ENCODE results near the gene SYNE2. TPM values are rescaled to one million over a fixed set of nuclear protein-coding genes. Genes with fewer than 3 reads are reported as not detected.

Gene SYNE2
- total and polyA plus RNA-seq, 12 donors, result 43.6 to 205 (median 103) TPM

GRCh38 chr14:64159588-64159987 lies 306.8 kb downstream of the SYNE2 start:
- no peaks in the 10 kb centered on the region for H3K4me1 ChIP-seq
- no peak overlapping the region for H3K4me3 ChIP-seq
- no peak overlapping the region for H3K27ac ChIP-seq
- no peaks in the 10 kb centered on the region for H3K9me3 ChIP-seq
- ATAC-seq (no peak), DNase-seq (no peak)
- TF ChIP-seq, protein P1, sequence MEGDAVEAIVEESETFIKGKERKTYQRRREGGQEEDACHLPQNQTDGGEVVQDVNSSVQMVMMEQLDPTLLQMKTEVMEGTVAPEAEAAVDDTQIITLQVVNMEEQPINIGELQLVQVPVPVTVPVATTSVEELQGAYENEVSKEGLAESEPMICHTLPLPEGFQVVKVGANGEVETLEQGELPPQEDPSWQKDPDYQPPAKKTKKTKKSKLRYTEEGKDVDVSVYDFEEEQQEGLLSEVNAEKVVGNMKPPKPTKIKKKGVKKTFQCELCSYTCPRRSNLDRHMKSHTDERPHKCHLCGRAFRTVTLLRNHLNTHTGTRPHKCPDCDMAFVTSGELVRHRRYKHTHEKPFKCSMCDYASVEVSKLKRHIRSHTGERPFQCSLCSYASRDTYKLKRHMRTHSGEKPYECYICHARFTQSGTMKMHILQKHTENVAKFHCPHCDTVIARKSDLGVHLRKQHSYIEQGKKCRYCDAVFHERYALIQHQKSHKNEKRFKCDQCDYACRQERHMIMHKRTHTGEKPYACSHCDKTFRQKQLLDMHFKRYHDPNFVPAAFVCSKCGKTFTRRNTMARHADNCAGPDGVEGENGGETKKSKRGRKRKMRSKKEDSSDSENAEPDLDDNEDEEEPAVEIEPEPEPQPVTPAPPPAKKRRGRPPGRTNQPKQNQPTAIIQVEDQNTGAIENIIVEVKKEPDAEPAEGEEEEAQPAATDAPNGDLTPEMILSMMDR (IDR thresholded peaks at IDR 0.05), result peak in 7 of 9 donors; percentile 7 to 45 (median 20)
- WGBS, 2 donors, result 92 to 95% methylated on average over 3 of the region's 3 CpGs
- H3K36me3 ChIP-seq, result peaks cover 0 to 99% (median 14%) of the 10 kb centered on the region in 9 donors
- intact Hi-C loops (cut with DNase I), result loop anchor here in 3 of 10 donors (5.0 kb wide), 2 partner anchors 133 to 138 kb away; partner anchors contain the start of gene ESR2 (in 1 of the 3)
- H3K27me3 ChIP-seq, result no peaks in the 10 kb centered on the region

GRCh38 chr14:64170181-64170580 lies 317.4 kb downstream of the SYNE2 start:
- H3K36me3 ChIP-seq, result peaks cover 0 to 98% (median 28%) of the 10 kb centered on the region in 9 donors

GRCh38 chr14:64174922-64175782 lies 322.3 kb downstream of the SYNE2 start:
- Histone ChIP-seq H3K4me3 (no peak overlapping the region), H3K27ac (no peak overlapping the region), H3K27me3 (no peaks in the 10 kb centered on the region), H3K9me3 (no peaks in the 10 kb centered on the region), H3K4me1 (no peaks in the 10 kb centered on the region), H3K36me3 (peaks cover 0 to 98% (median 9%) of the 10 kb centered on the region in 9 donors)
- WGBS, 2 donors, result 89 to 90% methylated on average over 2 of the region's 2 CpGs
- DNase-seq (no peak), ATAC-seq (no peak)
- intact Hi-C loops (cut with DNase I), result no loop called here
- TF ChIP-seq, protein P1 (IDR thresholded peaks at IDR 0.05), result no peak

More at GRCh38 chr14:64170181-64170580, 317.4 kb downstream of the SYNE2 start:
- Histone ChIP-seq H3K27ac (no peak overlapping the region), H3K9me3 (no peaks in the 10 kb centered on the region), H3K4me1 (no peaks in the 10 kb centered on the region), H3K27me3 (no peaks in the 10 kb centered on the region), H3K4me3 (no peak overlapping the region)
- no peak for ATAC-seq
- DNase-seq, result no peak
- intact Hi-C loops (cut with DNase I), result no loop called here
- TF ChIP-seq, protein P1 (IDR thresholded peaks at IDR 0.05), result no peak
- WGBS, 2 donors, result 96 to 97% methylated on average over 8 of the region's 8 CpGs

DNA sequence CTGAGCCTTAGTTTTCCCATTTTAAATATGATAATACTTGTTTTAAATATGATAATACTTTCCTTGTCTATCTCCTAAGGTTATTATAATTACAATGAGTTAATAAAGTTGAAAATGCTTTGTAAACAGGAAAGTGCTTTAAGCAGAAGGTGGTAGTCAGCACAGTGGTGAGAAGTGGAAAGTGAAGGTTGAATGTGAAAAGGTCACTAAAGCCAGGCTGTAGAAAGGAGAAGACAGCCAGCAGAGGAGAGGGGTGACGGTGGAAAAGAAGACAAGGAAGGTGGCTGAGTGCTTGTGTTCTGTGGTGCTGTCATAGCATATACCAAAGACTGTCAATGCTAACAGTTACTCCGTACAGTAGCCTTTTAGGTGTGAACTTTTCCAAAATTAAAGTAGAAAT lies 323.5 kb downstream of the SYNE2 start:
- intact Hi-C loops (cut with DNase I), result no loop called here
- Histone ChIP-seq H3K27me3 (no peaks in the 10 kb centered on the region), H3K9me3 (no peaks in the 10 kb centered on the region), H3K27ac (no peak overlapping the region), H3K4me3 (no peak overlapping the region), H3K36me3 (peaks cover 0 to 97% (median 9%) of the 10 kb centered on the region in 9 donors), H3K4me1 (no peaks in the 10 kb centered on the region)
- 87 to 94% methylated on average over 2 of the region's 2 CpGs for WGBS, 2 donors
- TF ChIP-seq, protein P1 (IDR thresholded peaks at IDR 0.05), result no peak
- ATAC-seq (no peak), DNase-seq (no peak)
